IMR-90 (cell line): Measurements from ENCODE around the gene SELENOS. TPM values are rescaled to one million over a fixed set of nuclear protein-coding genes. Genes with fewer than 3 reads are reported as not detected.

Source experiments
- ATAC-seq: fragments of 200-7000 bp; cut with Tn5 transposase; 2 replicates; pipeline ENCODE4 v1.9.1; 2020; ENCODE audit warnings: low read depth, mild to moderate bottlenecking, moderate library complexity
- BruUV-seq: library from RNA; stranded (reverse); fragments of 400-500 nt; replicated peaks from 2 replicates; lab custom pipeline; 2021; lab: Mats Ljungman, UMichigan
- CTCF ChIA-PET: fragments of 300-600 bp; formaldehyde crosslinking; extraction: SDS; loops from one replicate; lab custom pipeline; 2021; ENCODE audit warnings: antibody characterized with exemption; lab: Yijun Ruan, JAX
- POLR2A ChIA-PET: fragments of 300-600 bp; sonication (Branson Sonifier 250); formaldehyde crosslinking; loops from one replicate; lab custom pipeline; 2022; ENCODE audit warnings: antibody characterized with exemption; ENCODE audit not compliant: unreplicated experiment; lab: Charles Lee
- DNase-seq: peaks from one replicate; pipeline ENCODE4 v3.0.0; 2013
- H2AFZ ChIP-seq: replicated peaks from 2 replicates; pipeline ENCODE3; 2013; ENCODE audit warnings: low read length, mild to moderate bottlenecking; ENCODE audit not compliant: poor library complexity
- H2AK5ac ChIP-seq: 2 replicates; pipeline ENCODE4 v1.6.1; 2013; ENCODE audit warnings: low read depth, low read length, inconsistent platforms
- H2AK9ac ChIP-seq: replicated peaks from 2 replicates; pipeline ENCODE3; 2013; ENCODE audit warnings: mild to moderate bottlenecking, low read depth, low read length, moderate library complexity; ENCODE audit not compliant: poor library complexity
- H2BK120ac ChIP-seq: 2 replicates; pipeline ENCODE4 v1.6.1; 2013; ENCODE audit warnings: low read depth, low read length, inconsistent platforms
- H2BK15ac ChIP-seq: 3 replicates; pipeline ENCODE4 v1.6.1; 2013; ENCODE audit warnings: low read depth, low read length, inconsistent platforms
- H2BK20ac ChIP-seq: 2 replicates; pipeline ENCODE4 v1.6.1; 2013; ENCODE audit warnings: low read depth, mild to moderate bottlenecking, inconsistent platforms, low read length, moderate library complexity
- H2BK5ac ChIP-seq: 2 replicates; pipeline ENCODE4 v1.6.1; 2013; ENCODE audit warnings: mild to moderate bottlenecking, low read depth, low read length, inconsistent platforms; ENCODE audit not compliant: poor library complexity, severe bottlenecking
- H3K14ac ChIP-seq: replicated peaks from 2 replicates; pipeline ENCODE4 v1.6.1; 2013; ENCODE audit warnings: low read depth, low read length, inconsistent platforms
- H3K18ac ChIP-seq: 2 replicates; pipeline ENCODE4 v1.6.1; 2013; ENCODE audit warnings: low read depth, low read length, control low read depth
- H3K23ac ChIP-seq: 2 replicates; pipeline ENCODE4 v1.6.1; 2013; ENCODE audit warnings: low read depth, low read length, inconsistent platforms
- H3K27ac ChIP-seq: 2 replicates; pipeline ENCODE4 v1.5.1; 2013; ENCODE audit warnings: mild to moderate bottlenecking, control low read depth, low read length; ENCODE audit not compliant: insufficient read depth
- H3K27me3 ChIP-seq: 2 replicates; pipeline ENCODE4 v1.6.1; 2013; ENCODE audit warnings: low read length; ENCODE audit not compliant: control insufficient read depth, insufficient read depth
- H3K36me3 ChIP-seq: 2 replicates; pipeline ENCODE4 v1.6.1; 2013; ENCODE audit warnings: low read length, mixed read lengths; ENCODE audit not compliant: control insufficient read depth, insufficient read depth
- H3K4ac ChIP-seq: 2 replicates; pipeline ENCODE4 v1.6.1; 2013; ENCODE audit warnings: low read depth, low read length, inconsistent platforms
- H3K4me1 ChIP-seq: 2 replicates; pipeline ENCODE4 v1.6.1; 2013; ENCODE audit warnings: low read length, mixed read lengths; ENCODE audit not compliant: control insufficient read depth, insufficient read depth
- H3K4me2 ChIP-seq: 2 replicates; pipeline ENCODE4 v1.6.1; 2013; ENCODE audit warnings: low read depth, mild to moderate bottlenecking, control low read depth, low read length, moderate library complexity
- H3K4me3 ChIP-seq: 2 replicates; pipeline ENCODE4 v1.5.1; 2013; ENCODE audit warnings: low read depth, mild to moderate bottlenecking, control low read depth, low read length, moderate library complexity; ENCODE audit not compliant: insufficient read depth
- H3K56ac ChIP-seq: 2 replicates; pipeline ENCODE4 v1.6.1; 2013; ENCODE audit warnings: low read length, inconsistent platforms; ENCODE audit not compliant: insufficient read depth; ENCODE audit errors: extremely low read depth
- H3K79me1 ChIP-seq, 2 experiments: 2 replicates each; pipeline ENCODE4 v1.6.1; 2013; ENCODE audit warnings: low read length in 2 of 2, inconsistent platforms in 1 of 2, low read depth in 1 of 2
- H3K9ac ChIP-seq: 2 replicates; pipeline ENCODE4 v1.6.1; 2013; ENCODE audit warnings: low read depth, low read length, control low read depth
- H3K9me1 ChIP-seq: 2 replicates; pipeline ENCODE4 v1.6.1; 2013; ENCODE audit warnings: low read length, inconsistent platforms; ENCODE audit not compliant: insufficient read depth
- H3K9me3 ChIP-seq: 2 replicates; pipeline ENCODE4 v1.6.1; 2013; ENCODE audit warnings: low read length; ENCODE audit not compliant: control insufficient read depth, insufficient read depth
- H4K20me1 ChIP-seq: 2 replicates; pipeline ENCODE4 v1.6.1; 2013; ENCODE audit warnings: low read length, inconsistent platforms; ENCODE audit not compliant: insufficient read depth
- H4K5ac ChIP-seq: 2 replicates; pipeline ENCODE4 v1.6.1; 2013; ENCODE audit warnings: mild to moderate bottlenecking, low read depth, low read length, control low read depth
- H4K8ac ChIP-seq, 2 experiments: 2 replicates each; pipeline ENCODE4 v1.6.1; 2013; ENCODE audit warnings: low read depth in 2 of 2, low read length in 2 of 2, control low read depth in 1 of 2, inconsistent platforms in 1 of 2
- H4K91ac ChIP-seq: 2 replicates; pipeline ENCODE4 v1.6.1; 2013; ENCODE audit warnings: low read depth, low read length, inconsistent platforms; ENCODE audit not compliant: insufficient read depth
- CEBPB ChIP-seq: IDR thresholded peaks from 2 replicates; pipeline ENCODE4 v1.6.1; 2012; ENCODE audit warnings: low read depth, low read length, improper control_type of control experiment
- NFE2L2 ChIP-seq: fragments of 150-350 bp; IDR thresholded peaks from 2 replicates; pipeline ENCODE4 v1.6.1; 2016; ENCODE audit warnings: low read depth, mild to moderate bottlenecking, low read length
- WGBS, 2 experiments: methylation state at CpG; one replicate each; pipeline versions ENCODE4 v1.1.5 to v1.1.7; 2013; ENCODE audit warnings: missing lambda C conversion rate in 2 of 2; ENCODE audit not compliant: insufficient read length in 1 of 2; ENCODE audit errors: extremely low coverage in 2 of 2; 5-methylcytosine and 5-hydroxymethylcytosine counted together
- dilution Hi-C: fragments of 300-500 bp; cut with HindIII; formaldehyde crosslinking; loops from one replicate; pipeline ENCODE4 v1.14.3; 2018; ENCODE audit warnings: low sequenced_read_pairs; ENCODE audit not compliant: unreplicated experiment
- in situ Hi-C: fragments of 300-500 bp; cut with MboI; formaldehyde crosslinking; loops from 3 replicates; pipeline ENCODE4 v1.14.3; 2019; ENCODE audit warnings: low sequenced_read_pairs, inconsistent platforms, mixed read lengths
- intact Hi-C: fragments of 100-400 bp; cut with micrococcal nuclease; formaldehyde crosslinking; loops from 2 replicates; pipeline ENCODE4 v1.10.0; 2022
- polyA plus RNA-seq, 3 experiments: library from polyadenylated mRNA; depleted of rRNA; stranded (reverse); fragments of >200 nt; gene quantifications; 2 replicates each; pipeline ENCODE4 v1.2.3, GENCODE V29; 2012; ENCODE audit warnings: low replicate concordance in 1 of 3
- total RNA-seq: library from RNA; depleted of rRNA; stranded (reverse); fragments of >200 nt; gene quantifications from 2 replicates; pipeline ENCODE4 v1.2.3, GENCODE V29; 2012

The SELENOS gene
- total and polyA plus RNA-seq, 2 of the 4 experiments (the other 2 are of a cell fraction), result 39.8 to 77.1 TPM

GRCh38 chr15:101277943-101278564 lies 769 bp upstream of the SELENOS start:
- ChIA-PET CTCF (no interaction called here), POLR2A (no interaction called here)
- ATAC-seq, result no peak

More at GRCh38 chr15:101277943-101278564, 769 bp upstream of the SELENOS start:
- Histone ChIP-seq H2AK5ac (peak overlapping the region; percentile 94), H3K4me3 (peak overlapping the region; percentile 77), H2BK5ac (no peak overlapping the region), H3K27me3 (no peaks in the 10 kb centered on the region), H4K20me1 (peaks cover 16% of the 10 kb centered on the region; the same call in 1 of the 2 replicates), H2BK20ac (no peak overlapping the region), H3K27ac (peak overlapping the region; percentile 44; the same call in 1 of the 2 replicates), H3K9ac (peak overlapping the region; percentile 80; the same call in 1 of the 2 replicates), H3K79me1 (peaks cover 24 to 48% of the 10 kb centered on the region in 2 experiments), H3K9me1 (peaks cover 7% of the 10 kb centered on the region; the same call in 1 of the 2 replicates), H3K36me3 (peaks cover 42% of the 10 kb centered on the region), H4K5ac (peak overlapping the region; percentile 60), H3K4me2 (peak overlapping the region; percentile 86), H3K9me3 (no peaks in the 10 kb centered on the region), H3K18ac (no peak overlapping the region), H2AK9ac (peak overlapping the region; percentile 99), H3K4ac (peak overlapping the region; percentile 63; the same call in 1 of the 2 replicates), H3K4me1 (0 out of 2 replicates have a peak, but pooled peaks cover 2% of the 10 kb centered on the region), H2BK15ac (0 out of 3 replicates have a peak overlapping the region, but pooled peaks have one; percentile 25), H3K56ac (no peak overlapping the region), H2AFZ (peak overlapping the region; percentile 86), H2BK120ac (no peak overlapping the region), H3K23ac (peak overlapping the region; percentile 95; the same call in 1 of the 2 replicates), H4K8ac (peak overlapping the region; percentile 19 to 37; a peak in 2 of 4 replicates), H3K14ac (peak overlapping the region; percentile 85; the same call in 1 of the 2 replicates), H4K91ac (peak overlapping the region; percentile 57; the same call in 1 of the 2 replicates)
- no peak for TF ChIP-seq CEBPB
- no peak for TF ChIP-seq NFE2L2
- WGBS, 2 experiments, result 91% methylated on average over 6 of the region's 12 CpGs; no CpG with 5 or more reads in 1 of the 2 experiments
- BruUV-seq, result no TSS peak
- dilution Hi-C loops (no loop called here), intact Hi-C loops (no loop called here), in situ Hi-C loops (no loop called here)
- no peak for DNase-seq
